ENCODE measurements around the gene KIF3C.

KIF3C gene

GRCh38 chr2:25957743-25958142 is 24.6 kb downstream of the KIF3C start:
- H3K9me3 ChIP-seq (ENCODE audit: control insufficient read depth, low read length): no peaks in the 10 kb centered on the region
- no peaks in the 10 kb centered on the region for H3K36me3 ChIP-seq (ENCODE audit: control insufficient read depth, insufficient read depth, low read length, severe bottlenecking)
- no peak for DNase-seq (ENCODE audit: low read depth)
- no peak overlapping the region for H3K9ac ChIP-seq (ENCODE audit: low read length)
- no peaks in the 10 kb centered on the region for H3K27me3 ChIP-seq (replicated peaks; ENCODE audit: control insufficient read depth, insufficient read depth, low read length)
- no peak overlapping the region for H3K4me3 ChIP-seq (ENCODE audit: low read length)
- H3K4me1 ChIP-seq (ENCODE audit: control insufficient read depth, insufficient read depth, low read length): no peaks in the 10 kb centered on the region

- H3K9me3 ChIP-seq (ENCODE audit: control insufficient read depth, low read length): no peaks in the 10 kb centered on the region
- DNase-seq (ENCODE audit: low read depth): no peak
- H3K4me3 ChIP-seq (ENCODE audit: low read length): no peak overlapping the region
- H3K4me1 ChIP-seq (ENCODE audit: control insufficient read depth, insufficient read depth, low read length): no peaks in the 10 kb centered on the region
- H3K27me3 ChIP-seq (replicated peaks; ENCODE audit: control insufficient read depth, insufficient read depth, low read length): no peaks in the 10 kb centered on the region
- H3K36me3 ChIP-seq (ENCODE audit: control insufficient read depth, insufficient read depth, low read length, severe bottlenecking): no peaks in the 10 kb centered on the region
- no peak overlapping the region for H3K9ac ChIP-seq (ENCODE audit: low read length)
These were observed 26.3 kb downstream of the KIF3C start for GRCh38 chr2:25955869-25956535.

GRCh38 chr2:25955036-25955435 is 27.3 kb downstream of the KIF3C start:
- Histone ChIP-seq H3K9ac (ENCODE audit: low read length) (no peak overlapping the region), H3K36me3 (ENCODE audit: control insufficient read depth, insufficient read depth, low read length, severe bottlenecking) (no peaks in the 10 kb centered on the region), H3K9me3 (ENCODE audit: control insufficient read depth, low read length) (no peaks in the 10 kb centered on the region), H3K27me3 (replicated peaks; ENCODE audit: control insufficient read depth, insufficient read depth, low read length) (no peaks in the 10 kb centered on the region), H3K4me1 (ENCODE audit: control insufficient read depth, insufficient read depth, low read length) (no peaks in the 10 kb centered on the region), H3K4me3 (ENCODE audit: low read length) (no peak overlapping the region)
- DNase-seq (ENCODE audit: low read depth): no peak

- no peaks in the 10 kb centered on the region for H3K27me3 ChIP-seq (replicated peaks; ENCODE audit: control insufficient read depth, insufficient read depth, low read length)
- H3K9me3 ChIP-seq (ENCODE audit: control insufficient read depth, low read length): no peaks in the 10 kb centered on the region
- no peak overlapping the region for H3K9ac ChIP-seq (ENCODE audit: low read length)
- no peak for DNase-seq (ENCODE audit: low read depth)
- no peaks in the 10 kb centered on the region for H3K4me1 ChIP-seq (ENCODE audit: control insufficient read depth, insufficient read depth, low read length)
- H3K4me3 ChIP-seq (ENCODE audit: low read length): no peak overlapping the region
- no peaks in the 10 kb centered on the region for H3K36me3 ChIP-seq (ENCODE audit: control insufficient read depth, insufficient read depth, low read length, severe bottlenecking)
These were observed 28.0 kb downstream of the KIF3C start for GRCh38 chr2:25954199-25954752.

GRCh38 chr2:25951071-25951547 is 31.2 kb downstream of the KIF3C start:
- no peak overlapping the region for H3K9ac ChIP-seq (ENCODE audit: low read length)
- H3K9me3 ChIP-seq (ENCODE audit: control insufficient read depth, low read length): no peaks in the 10 kb centered on the region
- DNase-seq (ENCODE audit: low read depth): peak; percentile 89
- no peaks in the 10 kb centered on the region for H3K36me3 ChIP-seq (ENCODE audit: control insufficient read depth, insufficient read depth, low read length, severe bottlenecking)
- no peak overlapping the region for H3K4me3 ChIP-seq (ENCODE audit: low read length)
- no peaks in the 10 kb centered on the region for H3K4me1 ChIP-seq (ENCODE audit: control insufficient read depth, insufficient read depth, low read length)
- no peaks in the 10 kb centered on the region for H3K27me3 ChIP-seq (replicated peaks; ENCODE audit: control insufficient read depth, insufficient read depth, low read length)

GRCh38 chr2:25948437-25948836 is 33.9 kb downstream of the KIF3C start:
- Histone ChIP-seq H3K27me3 (replicated peaks; ENCODE audit: control insufficient read depth, insufficient read depth, low read length) (no peaks in the 10 kb centered on the region), H3K36me3 (ENCODE audit: control insufficient read depth, insufficient read depth, low read length, severe bottlenecking) (no peaks in the 10 kb centered on the region), H3K9me3 (ENCODE audit: control insufficient read depth, low read length) (no peaks in the 10 kb centered on the region), H3K4me1 (ENCODE audit: control insufficient read depth, insufficient read depth, low read length) (no peaks in the 10 kb centered on the region), H3K4me3 (ENCODE audit: low read length) (no peak overlapping the region), H3K9ac (ENCODE audit: low read length) (no peak overlapping the region)
- DNase-seq (ENCODE audit: low read depth): no peak

- no peak overlapping the region for H3K4me3 ChIP-seq (ENCODE audit: low read length)
- peaks cover 10% of the 10 kb centered on the region for H3K4me1 ChIP-seq (ENCODE audit: control insufficient read depth, insufficient read depth, low read length)
- H3K36me3 ChIP-seq (ENCODE audit: control insufficient read depth, insufficient read depth, low read length, severe bottlenecking): no peaks in the 10 kb centered on the region
- H3K9ac ChIP-seq (ENCODE audit: low read length): no peak overlapping the region
- no peak for DNase-seq (ENCODE audit: low read depth)
- H3K27me3 ChIP-seq (replicated peaks; ENCODE audit: control insufficient read depth, insufficient read depth, low read length): no peaks in the 10 kb centered on the region
- no peaks in the 10 kb centered on the region for H3K9me3 ChIP-seq (ENCODE audit: control insufficient read depth, low read length)
These were observed 41.3 kb downstream of the KIF3C start for GRCh38 chr2:25941042-25941441.

- Histone ChIP-seq H3K36me3 (ENCODE audit: control insufficient read depth, insufficient read depth, low read length, severe bottlenecking) (no peaks in the 10 kb centered on the region), H3K4me3 (ENCODE audit: low read length) (no peak overlapping the region), H3K9ac (ENCODE audit: low read length) (no peak overlapping the region), H3K9me3 (ENCODE audit: control insufficient read depth, low read length) (no peaks in the 10 kb centered on the region), H3K27me3 (replicated peaks; ENCODE audit: control insufficient read depth, insufficient read depth, low read length) (no peaks in the 10 kb centered on the region), H3K4me1 (ENCODE audit: control insufficient read depth, insufficient read depth, low read length) (peaks cover 10% of the 10 kb centered on the region)
- no peak for DNase-seq (ENCODE audit: low read depth)
These were observed 43.0 kb downstream of the KIF3C start for GRCh38 chr2:25939257-25939668.

- H3K4me1 ChIP-seq (ENCODE audit: control insufficient read depth, insufficient read depth, low read length): peaks cover 10% of the 10 kb centered on the region
- no peaks in the 10 kb centered on the region for H3K9me3 ChIP-seq (ENCODE audit: control insufficient read depth, low read length)
- no peaks in the 10 kb centered on the region for H3K27me3 ChIP-seq (replicated peaks; ENCODE audit: control insufficient read depth, insufficient read depth, low read length)
- no peak overlapping the region for H3K4me3 ChIP-seq (ENCODE audit: low read length)
- no peak for DNase-seq (ENCODE audit: low read depth)
- no peaks in the 10 kb centered on the region for H3K36me3 ChIP-seq (ENCODE audit: control insufficient read depth, insufficient read depth, low read length, severe bottlenecking)
- H3K9ac ChIP-seq (ENCODE audit: low read length): no peak overlapping the region
These were observed 44.0 kb downstream of the KIF3C start for GRCh38 chr2:25938345-25938744.

- H3K27me3 ChIP-seq (replicated peaks; ENCODE audit: control insufficient read depth, insufficient read depth, low read length): no peaks in the 10 kb centered on the region
- H3K9ac ChIP-seq (ENCODE audit: low read length): no peak overlapping the region
- no peaks in the 10 kb centered on the region for H3K9me3 ChIP-seq (ENCODE audit: control insufficient read depth, low read length)
- DNase-seq (ENCODE audit: low read depth): no peak
- no peak overlapping the region for H3K4me3 ChIP-seq (ENCODE audit: low read length)
- peaks cover 10% of the 10 kb centered on the region for H3K4me1 ChIP-seq (ENCODE audit: control insufficient read depth, insufficient read depth, low read length)
- no peaks in the 10 kb centered on the region for H3K36me3 ChIP-seq (ENCODE audit: control insufficient read depth, insufficient read depth, low read length, severe bottlenecking)
These were observed 45.3 kb downstream of the KIF3C start for GRCh38 chr2:25936889-25937545.

GRCh38 chr2:25933622-25934021 is 48.7 kb downstream of the KIF3C start:
- Histone ChIP-seq H3K36me3 (ENCODE audit: control insufficient read depth, insufficient read depth, low read length, severe bottlenecking) (peaks cover 3% of the 10 kb centered on the region), H3K4me3 (ENCODE audit: low read length) (no peak overlapping the region), H3K9ac (ENCODE audit: low read length) (no peak overlapping the region), H3K4me1 (ENCODE audit: control insufficient read depth, insufficient read depth, low read length) (no peaks in the 10 kb centered on the region), H3K9me3 (ENCODE audit: control insufficient read depth, low read length) (no peaks in the 10 kb centered on the region), H3K27me3 (replicated peaks; ENCODE audit: control insufficient read depth, insufficient read depth, low read length) (no peaks in the 10 kb centered on the region)
- DNase-seq (ENCODE audit: low read depth): no peak
